GM04503 (cell line): ENCODE results near the gene TRIM51G.
"Not testable (repeated sequence)": the region's sequence is repeated elsewhere in the genome, so short reads cannot be mapped to it uniquely, and the experiment has no call there.

Experiments
- DNase-seq: peaks from one replicate; pipeline ENCODE4 v3.0.0-alpha.2; 2012; ENCODE audit warnings: low read depth

Gene TRIM51G, protein sequence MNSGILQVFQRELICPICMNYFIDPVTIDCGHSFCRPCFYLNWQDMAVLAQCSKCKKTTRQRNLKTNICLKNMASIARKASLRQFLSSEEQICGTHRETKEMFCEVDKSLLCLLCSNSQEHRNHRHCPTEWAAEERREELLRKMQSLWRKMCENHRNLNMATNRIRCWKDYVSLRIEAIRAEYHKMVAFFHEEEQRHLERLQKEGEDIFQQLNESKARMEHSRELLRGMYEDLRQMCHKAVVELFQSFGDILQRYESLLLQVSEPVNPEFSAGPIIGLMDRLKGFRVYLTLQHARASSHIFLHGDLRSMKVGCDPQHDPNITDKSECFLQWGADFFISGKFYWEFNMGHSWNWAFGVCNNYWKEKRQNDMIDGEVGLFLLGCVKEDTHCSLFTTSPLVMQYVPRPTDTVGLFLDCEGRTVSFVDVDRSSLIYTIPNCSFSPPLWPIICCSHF

DNA sequence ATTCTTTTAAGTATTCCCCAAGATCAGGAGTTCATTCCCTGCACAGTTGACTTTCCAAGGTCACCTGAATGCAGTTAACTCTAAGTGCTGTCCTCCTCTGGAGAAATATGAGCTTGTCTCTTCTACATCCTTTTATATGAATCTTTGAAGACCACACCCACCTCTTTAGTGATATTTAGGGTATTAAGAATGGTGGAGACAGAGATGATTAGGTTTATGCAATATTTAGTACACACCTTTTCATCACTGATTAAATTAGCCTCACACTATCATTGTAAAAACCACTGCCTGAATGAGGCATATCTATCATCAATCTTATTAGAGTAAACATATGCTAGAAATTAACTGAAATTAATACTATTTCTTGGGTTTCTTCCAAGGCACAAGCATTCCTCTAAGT lies at the start of gene TRIM51G:
Gene TRIM51G, minus strand, starts transcription at position 101 of the 400 bp plus-strand sequence. CDS start 2,190 bp downstream, outside the sequence.
- not testable (repeated sequence) for DNase-seq

GRCh38 chr11:49028523-49028922 lies 44.8 kb upstream of the TRIM51G start, which contains the start of gene TRIM49B:
Gene TRIM49B, plus strand, starts transcription at chr11:49028823. Its CDS starts 2,777 bp downstream, at chr11:49031600.
- not testable (repeated sequence) for DNase-seq

DNA sequence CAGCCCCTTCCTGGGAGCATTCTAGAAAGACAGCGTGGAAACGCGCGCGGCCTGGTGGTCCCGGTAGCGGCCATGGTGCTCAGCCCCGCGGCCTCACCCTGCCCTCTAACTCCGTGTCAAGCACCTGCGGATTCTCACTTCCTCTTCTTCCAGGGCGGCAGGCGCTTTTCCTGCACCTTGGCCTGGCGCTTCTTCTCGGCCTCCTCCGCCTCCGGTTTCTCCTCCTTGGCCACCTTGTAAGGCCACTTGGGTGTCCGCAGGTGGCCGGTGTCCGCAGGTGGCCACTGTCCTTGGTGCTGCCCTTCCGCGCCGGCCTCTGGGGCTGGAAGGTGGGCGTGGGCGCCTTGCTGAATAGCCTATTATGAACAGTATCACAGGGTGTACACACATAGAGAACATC lies 15.1 kb downstream of the TRIM51G start:
- not testable (repeated sequence) for DNase-seq

GRCh38 chr11:48955315-48956049 lies 28.2 kb downstream of the TRIM51G start:
- not testable (repeated sequence) for DNase-seq

DNA sequence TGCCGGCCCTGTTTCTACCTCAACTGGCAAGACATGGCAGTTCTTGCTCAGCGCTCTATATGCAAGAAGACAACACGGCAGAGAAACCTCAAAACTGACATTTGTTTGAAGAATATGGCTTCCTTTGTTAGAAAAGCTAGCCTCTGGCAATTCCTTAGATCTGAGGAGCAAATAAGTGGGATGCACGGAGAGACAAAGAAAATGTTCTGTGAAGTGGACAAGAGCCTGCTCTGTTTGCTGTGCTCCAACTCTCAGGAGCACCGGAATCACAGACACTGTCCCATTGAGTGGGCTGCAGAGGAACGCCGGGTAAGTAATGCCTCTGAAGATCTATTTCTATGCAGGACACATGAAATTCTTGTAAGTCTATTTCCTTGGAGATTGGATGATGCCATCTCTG lies 37.9 kb downstream of the TRIM51G start:
- not testable (repeated sequence) for DNase-seq
